Fibroblast of mammary gland (primary cell): ENCODE data around the gene LRRK1.
"Not testable (repeated sequence)": the region's sequence is repeated elsewhere in the genome, so short reads cannot be mapped to it uniquely, and the experiment has no call there.

ENCODE experiments used
- DNase-seq: peaks from one replicate; pipeline ENCODE4 v3.0.0-alpha.2; 2010; ENCODE audit warnings: low read depth
- H3K4me3 ChIP-seq: 2 replicates; pipeline ENCODE4 v1.5.1; 2011; ENCODE audit warnings: low read depth, mild to moderate bottlenecking, low read length, moderate library complexity; ENCODE audit not compliant: control insufficient read depth
- CTCF ChIP-seq: conservative IDR thresholded peaks from 2 replicates; pipeline ENCODE4 v1.5.1; 2011; ENCODE audit warnings: low read depth, low read length, inconsistent platforms; ENCODE audit not compliant: control insufficient read depth, insufficient read depth

The LRRK1 gene

GRCh38 chr15:101070502-101071273, 151.5 kb downstream of the LRRK1 start:
- no peak overlapping the region for H3K4me3 ChIP-seq
- no peak for TF ChIP-seq CTCF
- peak; percentile 91 for DNase-seq

DNA sequence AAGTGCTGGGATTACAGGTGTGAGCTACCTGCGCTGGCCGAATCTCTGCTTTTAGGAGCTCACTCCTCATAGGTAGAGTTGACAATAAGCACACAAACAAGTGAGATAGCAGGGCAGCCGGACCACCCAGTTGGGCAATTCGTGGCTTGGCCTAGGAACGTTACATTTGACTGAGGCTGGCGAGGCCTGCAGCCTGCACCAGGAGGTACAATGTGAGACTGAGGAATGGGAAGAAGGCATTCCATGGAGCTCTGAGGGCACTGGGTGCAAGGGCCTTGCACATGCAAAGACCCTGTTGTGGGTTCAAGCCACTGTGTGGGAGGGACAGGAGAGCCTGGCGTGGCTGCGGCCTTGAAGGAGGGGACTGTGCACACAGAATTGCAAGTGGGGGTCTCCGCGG, 152.5 kb downstream of the LRRK1 start:
- no peak overlapping the region for H3K4me3 ChIP-seq
- DNase-seq = no peak
- TF ChIP-seq CTCF = no peak

DNA sequence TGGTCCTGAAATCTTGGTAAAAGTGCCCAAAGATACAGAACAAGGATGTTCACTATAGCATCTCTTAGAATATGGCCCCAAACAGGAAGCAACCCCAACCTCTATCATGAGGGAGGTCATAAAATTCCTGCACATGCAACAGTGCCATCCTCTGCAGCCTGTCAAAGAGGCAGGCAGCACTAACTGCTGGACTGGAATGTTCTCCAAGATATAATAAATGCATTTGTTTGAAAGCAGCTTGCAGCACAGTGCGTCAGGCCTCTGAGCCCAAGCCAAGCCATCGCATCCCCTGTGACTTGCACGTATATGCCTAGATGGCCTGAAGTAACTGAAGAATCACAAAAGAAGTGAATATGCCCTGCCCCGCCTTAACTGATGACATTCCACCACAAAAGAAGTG, 153.1 kb downstream of the LRRK1 start:
- not testable (repeated sequence) for DNase-seq, H3K4me3 ChIP-seq

DNA sequence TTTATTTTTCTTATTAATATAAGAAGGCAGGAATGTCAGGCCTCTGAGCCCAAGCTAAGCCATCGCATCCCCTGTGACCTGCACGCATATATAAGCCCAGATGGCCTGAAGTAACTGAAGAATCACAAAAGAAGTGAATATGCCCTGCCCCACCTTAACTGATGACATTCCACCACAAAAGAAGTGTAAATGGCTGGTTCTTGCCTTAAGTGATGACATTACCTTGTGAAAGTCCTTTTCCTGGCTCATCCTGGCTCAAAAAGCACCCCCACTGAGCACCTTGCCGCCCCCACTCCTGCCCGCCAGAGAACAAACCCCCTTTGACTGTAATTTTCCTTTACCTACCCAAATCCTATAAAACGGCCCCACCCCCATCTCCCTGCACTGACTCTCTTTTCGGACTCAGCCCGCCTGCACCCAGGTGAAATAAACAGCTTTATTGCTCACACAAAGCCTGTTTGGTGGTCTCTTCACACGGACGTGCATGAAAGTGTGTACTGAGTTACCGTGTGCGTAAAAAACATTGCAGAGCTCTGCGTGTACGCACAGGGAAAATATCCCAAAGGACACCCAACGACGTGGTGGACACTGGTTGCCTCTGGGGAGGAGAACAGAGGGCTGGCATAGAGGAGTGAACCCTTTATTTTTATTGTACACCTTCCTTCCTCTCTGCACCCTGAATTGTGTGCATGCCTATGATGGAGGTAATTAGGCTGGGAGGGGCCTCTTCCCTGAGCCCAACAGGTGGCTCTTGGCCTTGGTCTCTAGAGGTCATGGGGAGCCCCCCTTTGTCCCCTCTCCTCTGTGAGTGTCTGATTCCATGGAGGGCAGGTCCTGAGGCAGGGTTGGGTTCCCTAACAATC, 158.9 kb downstream of the LRRK1 start:
- not testable (repeated sequence) for H3K4me3 ChIP-seq, DNase-seq

GRCh38 chr15:101078669-101079323, 159.6 kb downstream of the LRRK1 start:
- no peak overlapping the region for H3K4me3 ChIP-seq
- no peak for DNase-seq
- no peak for TF ChIP-seq CTCF

GRCh38 chr15:101081900-101082299, 162.7 kb downstream of the LRRK1 start:
- no peak for TF ChIP-seq CTCF
- DNase-seq = no peak
- no peak overlapping the region for H3K4me3 ChIP-seq

GRCh38 chr15:101083336-101084045, 164.3 kb downstream of the LRRK1 start:
- no peak for TF ChIP-seq CTCF

More at GRCh38 chr15:101083336-101084045, 164.3 kb downstream of the LRRK1 start:
- no peak for DNase-seq
- H3K4me3 ChIP-seq = no peak overlapping the region
